Measurements from ENCODE around the gene BAZ2B. TPM values are rescaled to one million over a fixed set of nuclear protein-coding genes. Genes with fewer than 3 reads are reported as not detected.
"Not testable (repeated sequence)": the region's sequence is repeated elsewhere in the genome, so short reads cannot be mapped to it uniquely, and the experiment has no call there.

BAZ2B gene
- total RNA-seq, 1 experiment from 2014 or later = 33.0 TPM

- Mint-ChIP-seq H3K9me3 (no peaks in the 10 kb centered on the region), H3K4me3 (no peak overlapping the region), H3K27me3 (ENCODE audit: low read depth) (no peaks in the 10 kb centered on the region), H3K4me1 (peaks cover 9% of the 10 kb centered on the region), H3K27ac (no peak overlapping the region), H3K36me3 (peaks cover 22% of the 10 kb centered on the region)
- DNase-seq (ENCODE audit: low spot score) (no peak), ATAC-seq (no peak)
- POLR2A ChIA-PET = no interaction called here
- TF ChIP-seq E2F4 (CRISPR knock-in tag; IDR thresholded peaks at IDR 0.05; ENCODE audit: borderline replicate concordance, low read depth) (no peak), JAZF1 (CRISPR knock-in tag; IDR thresholded peaks at IDR 0.05) (no peak), ZNF138 (CRISPR knock-in tag; conservative IDR thresholded peaks at IDR 0.05) (no peak), ZSCAN18 (CRISPR knock-in tag; IDR thresholded peaks at IDR 0.05) (no peak), FOXP4 (CRISPR knock-in tag; IDR thresholded peaks at IDR 0.05) (no peak), ZNF416 (CRISPR knock-in tag; IDR thresholded peaks at IDR 0.05) (no peak), IRF2 (CRISPR knock-in tag; IDR thresholded peaks at IDR 0.05; ENCODE audit: borderline replicate concordance, low read depth) (no peak), MXD4 (CRISPR knock-in tag; IDR thresholded peaks at IDR 0.05; ENCODE audit: borderline replicate concordance) (no peak), PREB (CRISPR knock-in tag; IDR thresholded peaks at IDR 0.05; ENCODE audit: borderline replicate concordance) (no peak), E2F5 (CRISPR knock-in tag; IDR thresholded peaks at IDR 0.05) (no peak), NFE2L1 (CRISPR knock-in tag; IDR thresholded peaks at IDR 0.05) (no peak), IRF1 (CRISPR knock-in tag; IDR thresholded peaks at IDR 0.05) (no peak), RELA (CRISPR knock-in tag; IDR thresholded peaks at IDR 0.05; ENCODE audit: borderline replicate concordance) (no peak)
- TF ChIP-seq, protein P1, sequence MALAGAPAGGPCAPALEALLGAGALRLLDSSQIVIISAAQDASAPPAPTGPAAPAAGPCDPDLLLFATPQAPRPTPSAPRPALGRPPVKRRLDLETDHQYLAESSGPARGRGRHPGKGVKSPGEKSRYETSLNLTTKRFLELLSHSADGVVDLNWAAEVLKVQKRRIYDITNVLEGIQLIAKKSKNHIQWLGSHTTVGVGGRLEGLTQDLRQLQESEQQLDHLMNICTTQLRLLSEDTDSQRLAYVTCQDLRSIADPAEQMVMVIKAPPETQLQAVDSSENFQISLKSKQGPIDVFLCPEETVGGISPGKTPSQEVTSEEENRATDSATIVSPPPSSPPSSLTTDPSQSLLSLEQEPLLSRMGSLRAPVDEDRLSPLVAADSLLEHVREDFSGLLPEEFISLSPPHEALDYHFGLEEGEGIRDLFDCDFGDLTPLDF (CRISPR knock-in tag; IDR thresholded peaks at IDR 0.05) = no peak
- TF ChIP-seq, protein P2, sequence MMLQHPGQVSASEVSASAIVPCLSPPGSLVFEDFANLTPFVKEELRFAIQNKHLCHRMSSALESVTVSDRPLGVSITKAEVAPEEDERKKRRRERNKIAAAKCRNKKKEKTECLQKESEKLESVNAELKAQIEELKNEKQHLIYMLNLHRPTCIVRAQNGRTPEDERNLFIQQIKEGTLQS (CRISPR knock-in tag; conservative IDR thresholded peaks at IDR 0.05) = no peak
- TF ChIP-seq, protein P3, sequence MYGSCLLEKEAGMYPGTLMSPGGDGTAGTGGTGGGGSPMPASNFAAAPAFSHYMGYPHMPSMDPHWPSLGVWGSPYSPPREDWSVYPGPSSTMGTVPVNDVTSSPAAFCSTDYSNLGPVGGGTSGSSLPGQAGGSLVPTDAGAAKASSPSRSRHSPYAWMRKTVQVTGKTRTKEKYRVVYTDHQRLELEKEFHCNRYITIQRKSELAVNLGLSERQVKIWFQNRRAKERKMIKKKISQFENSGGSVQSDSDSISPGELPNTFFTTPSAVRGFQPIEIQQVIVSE (CRISPR knock-in tag; IDR thresholded peaks at IDR 0.05; ENCODE audit: borderline replicate concordance) = no peak
- TF ChIP-seq, protein P4, sequence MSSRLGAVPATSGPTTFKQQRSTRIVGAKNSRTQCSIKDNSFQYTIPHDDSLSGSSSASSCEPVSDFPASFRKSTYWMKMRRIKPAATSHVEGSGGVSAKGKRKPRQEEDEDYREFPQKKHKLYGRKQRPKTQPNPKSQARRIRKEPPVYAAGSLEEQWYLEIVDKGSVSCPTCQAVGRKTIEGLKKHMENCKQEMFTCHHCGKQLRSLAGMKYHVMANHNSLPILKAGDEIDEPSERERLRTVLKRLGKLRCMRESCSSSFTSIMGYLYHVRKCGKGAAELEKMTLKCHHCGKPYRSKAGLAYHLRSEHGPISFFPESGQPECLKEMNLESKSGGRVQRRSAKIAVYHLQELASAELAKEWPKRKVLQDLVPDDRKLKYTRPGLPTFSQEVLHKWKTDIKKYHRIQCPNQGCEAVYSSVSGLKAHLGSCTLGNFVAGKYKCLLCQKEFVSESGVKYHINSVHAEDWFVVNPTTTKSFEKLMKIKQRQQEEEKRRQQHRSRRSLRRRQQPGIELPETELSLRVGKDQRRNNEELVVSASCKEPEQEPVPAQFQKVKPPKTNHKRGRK (CRISPR knock-in tag; IDR thresholded peaks at IDR 0.05; ENCODE audit: borderline replicate concordance) = no peak
- CTCF ChIA-PET = no interaction called here
These were observed 213.6 kb downstream of the BAZ2B start for GRCh38 chr2:159402790-159403189.

DNA sequence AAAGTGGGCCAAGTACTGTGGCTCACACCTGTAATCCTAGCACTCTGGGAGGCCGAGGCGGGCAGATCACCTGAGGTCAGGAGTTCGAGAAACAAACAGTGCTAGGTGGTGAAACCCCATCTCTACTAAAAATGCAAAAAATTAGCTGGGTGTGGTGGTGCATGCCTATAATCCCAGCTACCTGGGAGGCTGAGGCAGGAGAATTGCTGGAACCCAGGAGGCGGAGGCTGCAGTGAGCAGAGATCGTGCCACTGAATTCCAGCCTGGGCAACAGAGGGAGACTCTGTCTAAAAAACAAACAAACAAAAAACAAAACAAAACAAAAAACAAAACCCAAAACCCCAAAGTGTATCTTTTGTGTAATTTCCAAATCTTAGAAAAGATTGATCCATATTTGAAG is 214.2 kb downstream of the BAZ2B start:
- ATAC-seq; H3K9me3 Mint-ChIP-seq; CTCF ChIA-PET; POLR2A ChIA-PET; H3K27ac Mint-ChIP-seq; DNase-seq (ENCODE audit: low spot score); H3K27me3 Mint-ChIP-seq (ENCODE audit: low read depth); H3K4me3 Mint-ChIP-seq: not testable (repeated sequence)
- H3K4me1 Mint-ChIP-seq = peaks cover 11% of the 10 kb centered on the region
- peaks cover 18% of the 10 kb centered on the region for H3K36me3 Mint-ChIP-seq

All from WTC11 (cell line).